HL-60 (cell line): ENCODE data around the gene MPHOSPH10.

Experiments used
- DNase-seq, 2 experiments: peaks; one replicate each; pipeline ENCODE4 v3.0.0-alpha.2; 2010 to 2020; ENCODE audit warnings: low read depth in 1 of 2, low spot score in 1 of 2
- H3K27ac ChIP-seq: fragments of 250-450 bp; sonication (Bioruptor Pico); replicated peaks from 2 replicates; pipeline ENCODE4 v1.5.1; 2020; ENCODE audit warnings: mild to moderate bottlenecking, moderate library complexity
- H3K27me3 ChIP-seq: fragments of 250-450 bp; sonication (Bioruptor Pico); 2 replicates; pipeline ENCODE4 v1.5.1; 2021; ENCODE audit warnings: mild to moderate bottlenecking, moderate library complexity; ENCODE audit not compliant: insufficient read depth, poor library complexity, severe bottlenecking
- H3K4me3 ChIP-seq: replicated peaks from 2 replicates; pipeline ENCODE4 v1.5.1; 2011; ENCODE audit warnings: mild to moderate bottlenecking, control low read depth, low read length; ENCODE audit not compliant: insufficient read depth
- GABPA ChIP-seq: IDR thresholded peaks from 2 replicates; pipeline ENCODE4 v1.6.1; 2012; ENCODE audit warnings: low read depth
- POLR2AphosphoS5 ChIP-seq: IDR thresholded peaks from 2 replicates; pipeline ENCODE4 v1.6.1; 2012; ENCODE audit warnings: low read depth
- SPI1 ChIP-seq: IDR thresholded peaks from 2 replicates; pipeline ENCODE4 v1.6.1; 2012; ENCODE audit warnings: low read depth, mild to moderate bottlenecking, borderline replicate concordance
- TF ChIP-seq, protein P1 (sequence below): IDR thresholded peaks from 2 replicates; pipeline ENCODE4 v1.6.1; 2012; ENCODE audit warnings: low read depth; ENCODE audit not compliant: insufficient replicate concordance
- TF ChIP-seq, protein P2 (sequence below): IDR thresholded peaks from one replicate; pipeline ENCODE4 v1.5.1; 2011; ENCODE audit warnings: low read length, control low read depth, inconsistent platforms; ENCODE audit not compliant: insufficient read depth

The MPHOSPH10 gene

DNA sequence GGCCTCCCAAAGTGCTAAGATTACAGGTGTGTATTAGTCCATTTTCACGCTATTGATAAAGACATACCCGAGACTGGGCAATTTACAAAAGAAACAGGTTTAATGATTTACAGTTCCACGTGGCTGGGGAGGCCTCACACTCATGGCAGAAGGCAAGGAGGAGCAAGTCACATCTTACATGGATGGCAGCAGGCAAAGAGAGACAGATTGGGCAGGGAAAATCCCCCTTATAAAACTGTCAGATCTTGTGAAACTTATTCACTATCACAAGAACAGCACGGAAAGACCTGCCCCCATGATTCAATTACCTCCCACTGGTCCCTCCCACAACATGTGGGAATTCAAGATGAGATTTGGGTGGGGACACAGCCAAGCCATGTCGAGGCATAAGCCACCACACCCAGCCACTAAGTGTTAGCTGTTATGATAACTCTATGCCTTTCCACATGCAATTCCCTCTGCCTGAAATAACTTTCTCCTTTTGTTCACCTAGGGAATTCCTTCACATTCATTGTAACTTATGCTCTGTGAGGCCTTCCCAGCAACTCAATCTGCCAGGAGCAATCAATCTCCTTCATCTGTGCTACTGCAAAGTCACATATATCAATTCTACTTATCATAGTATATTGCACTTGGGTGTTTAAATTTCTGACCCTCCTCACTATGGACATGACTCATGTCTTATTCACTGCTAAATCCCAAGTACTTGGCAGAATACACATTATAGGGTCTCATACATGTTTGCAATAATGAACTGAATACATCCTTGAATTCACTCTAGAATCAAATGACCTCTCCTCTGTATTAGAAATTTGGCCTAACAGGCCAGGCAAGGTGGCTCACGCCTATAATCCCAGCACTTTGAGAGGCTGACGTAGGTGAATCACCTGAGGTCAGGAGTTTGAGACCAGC is 7.8 kb upstream of the MPHOSPH10 start:
- Histone ChIP-seq H3K27ac (no peak overlapping the region), H3K27me3 (no peaks in the 10 kb centered on the region), H3K4me3 (no peak overlapping the region)
- TF ChIP-seq GABPA (no peak), POLR2AphosphoS5 (no peak), SPI1 (no peak)
- TF ChIP-seq, protein P1, sequence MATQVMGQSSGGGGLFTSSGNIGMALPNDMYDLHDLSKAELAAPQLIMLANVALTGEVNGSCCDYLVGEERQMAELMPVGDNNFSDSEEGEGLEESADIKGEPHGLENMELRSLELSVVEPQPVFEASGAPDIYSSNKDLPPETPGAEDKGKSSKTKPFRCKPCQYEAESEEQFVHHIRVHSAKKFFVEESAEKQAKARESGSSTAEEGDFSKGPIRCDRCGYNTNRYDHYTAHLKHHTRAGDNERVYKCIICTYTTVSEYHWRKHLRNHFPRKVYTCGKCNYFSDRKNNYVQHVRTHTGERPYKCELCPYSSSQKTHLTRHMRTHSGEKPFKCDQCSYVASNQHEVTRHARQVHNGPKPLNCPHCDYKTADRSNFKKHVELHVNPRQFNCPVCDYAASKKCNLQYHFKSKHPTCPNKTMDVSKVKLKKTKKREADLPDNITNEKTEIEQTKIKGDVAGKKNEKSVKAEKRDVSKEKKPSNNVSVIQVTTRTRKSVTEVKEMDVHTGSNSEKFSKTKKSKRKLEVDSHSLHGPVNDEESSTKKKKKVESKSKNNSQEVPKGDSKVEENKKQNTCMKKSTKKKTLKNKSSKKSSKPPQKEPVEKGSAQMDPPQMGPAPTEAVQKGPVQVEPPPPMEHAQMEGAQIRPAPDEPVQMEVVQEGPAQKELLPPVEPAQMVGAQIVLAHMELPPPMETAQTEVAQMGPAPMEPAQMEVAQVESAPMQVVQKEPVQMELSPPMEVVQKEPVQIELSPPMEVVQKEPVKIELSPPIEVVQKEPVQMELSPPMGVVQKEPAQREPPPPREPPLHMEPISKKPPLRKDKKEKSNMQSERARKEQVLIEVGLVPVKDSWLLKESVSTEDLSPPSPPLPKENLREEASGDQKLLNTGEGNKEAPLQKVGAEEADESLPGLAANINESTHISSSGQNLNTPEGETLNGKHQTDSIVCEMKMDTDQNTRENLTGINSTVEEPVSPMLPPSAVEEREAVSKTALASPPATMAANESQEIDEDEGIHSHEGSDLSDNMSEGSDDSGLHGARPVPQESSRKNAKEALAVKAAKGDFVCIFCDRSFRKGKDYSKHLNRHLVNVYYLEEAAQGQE: no peak
- TF ChIP-seq, protein P2, sequence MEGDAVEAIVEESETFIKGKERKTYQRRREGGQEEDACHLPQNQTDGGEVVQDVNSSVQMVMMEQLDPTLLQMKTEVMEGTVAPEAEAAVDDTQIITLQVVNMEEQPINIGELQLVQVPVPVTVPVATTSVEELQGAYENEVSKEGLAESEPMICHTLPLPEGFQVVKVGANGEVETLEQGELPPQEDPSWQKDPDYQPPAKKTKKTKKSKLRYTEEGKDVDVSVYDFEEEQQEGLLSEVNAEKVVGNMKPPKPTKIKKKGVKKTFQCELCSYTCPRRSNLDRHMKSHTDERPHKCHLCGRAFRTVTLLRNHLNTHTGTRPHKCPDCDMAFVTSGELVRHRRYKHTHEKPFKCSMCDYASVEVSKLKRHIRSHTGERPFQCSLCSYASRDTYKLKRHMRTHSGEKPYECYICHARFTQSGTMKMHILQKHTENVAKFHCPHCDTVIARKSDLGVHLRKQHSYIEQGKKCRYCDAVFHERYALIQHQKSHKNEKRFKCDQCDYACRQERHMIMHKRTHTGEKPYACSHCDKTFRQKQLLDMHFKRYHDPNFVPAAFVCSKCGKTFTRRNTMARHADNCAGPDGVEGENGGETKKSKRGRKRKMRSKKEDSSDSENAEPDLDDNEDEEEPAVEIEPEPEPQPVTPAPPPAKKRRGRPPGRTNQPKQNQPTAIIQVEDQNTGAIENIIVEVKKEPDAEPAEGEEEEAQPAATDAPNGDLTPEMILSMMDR: no peak
- no peak for DNase-seq

DNA sequence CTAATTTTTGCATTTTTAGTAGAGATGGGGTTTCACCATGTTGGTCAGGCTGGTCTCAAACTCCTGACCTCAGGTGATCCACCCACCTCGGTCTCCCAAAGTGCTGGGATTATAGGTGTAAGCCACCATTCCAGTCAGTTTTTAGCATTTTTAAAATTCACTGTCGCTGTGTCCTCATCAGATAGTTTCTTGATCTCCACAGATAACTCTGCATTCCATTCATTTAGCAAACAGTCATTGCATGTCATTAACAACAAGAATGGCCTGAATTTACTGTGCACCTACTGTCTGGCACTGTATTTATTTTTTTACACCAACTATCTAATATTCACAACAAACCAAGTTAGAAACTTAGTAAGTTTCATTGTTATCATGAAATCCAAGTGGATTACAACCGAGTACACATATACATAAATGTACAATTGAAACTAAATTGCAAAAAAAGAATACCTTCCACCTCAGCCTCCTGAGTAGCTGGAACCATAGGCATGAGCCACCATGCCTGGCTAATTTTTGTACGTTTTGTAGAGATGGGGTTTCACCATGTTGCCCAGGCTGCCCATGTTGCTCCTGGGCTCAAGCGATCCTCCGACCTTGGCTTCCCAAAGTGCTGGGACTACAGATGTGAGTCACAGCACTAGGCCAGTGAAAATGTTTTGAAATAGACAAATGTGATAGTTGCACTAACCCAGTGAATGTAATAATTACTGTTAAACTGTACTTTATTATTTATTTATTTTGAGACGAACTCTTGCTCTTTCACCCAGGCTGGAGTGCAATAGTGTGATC is 4.7 kb upstream of the MPHOSPH10 start:
- H3K27me3 ChIP-seq: no peaks in the 10 kb centered on the region
- H3K4me3 ChIP-seq: no peak overlapping the region
- H3K27ac ChIP-seq: no peak overlapping the region
- no peak for TF ChIP-seq GABPA
- TF ChIP-seq, protein P1: no peak
- DNase-seq: no peak

DNA sequence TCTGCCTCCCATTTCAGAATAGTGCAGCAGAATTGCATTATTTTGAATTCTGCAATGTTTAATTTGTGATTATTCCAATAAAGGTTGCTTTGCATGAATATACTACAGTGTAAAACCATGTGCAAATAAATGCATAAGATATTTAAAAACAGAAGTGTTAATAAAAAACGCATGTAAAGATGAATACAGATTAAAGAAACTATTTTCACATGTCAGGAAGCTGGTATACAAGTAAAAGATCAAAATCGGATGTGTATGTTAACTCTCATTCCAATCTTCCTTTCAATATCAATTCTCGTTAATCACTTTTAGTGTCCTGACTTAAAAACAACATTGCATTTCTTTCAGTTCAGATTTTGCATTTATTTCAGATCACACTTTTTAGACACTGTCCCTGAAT is 3.5 kb upstream of the MPHOSPH10 start:
- TF ChIP-seq GABPA: no peak
- TF ChIP-seq, protein P1: no peak
- TF ChIP-seq SPI1: no peak
- TF ChIP-seq POLR2AphosphoS5: no peak
- TF ChIP-seq, protein P2: no peak
- no peak for DNase-seq
- Histone ChIP-seq H3K27ac (no peak overlapping the region), H3K27me3 (no peaks in the 10 kb centered on the region), H3K4me3 (no peak overlapping the region)
